K562 (cell line): Measurements from ENCODE around the gene AGPAT1. TPM values are rescaled to one million over a fixed set of nuclear protein-coding genes. Genes with fewer than 3 reads are reported as not detected.

Experiments
- ADNP ChIP-seq: fragments of 200-800 bp; sonication (Bioruptor generic); IDR thresholded peaks from 2 replicates; pipeline ENCODE4 v1.6.1; 2016; ENCODE audit warnings: missing genetic modification characterization, missing compliant biosample characterization
- ATF6 ChIP-seq: sonication (generic); formaldehyde crosslinking; IDR thresholded peaks from 2 replicates; pipeline ENCODE4 v1.4.0; 2020; ENCODE audit warnings: mild to moderate bottlenecking, missing genetic modification reagents
- BCLAF1 ChIP-seq, 2 experiments: fragments of 450-650 bp in 1 of 2; IDR thresholded peaks; 2 replicates each; pipeline ENCODE4 v1.6.1; 2011 to 2017; ENCODE audit warnings: low read depth in 2 of 2, antibody characterized with exemption in 1 of 2, borderline replicate concordance in 1 of 2, low read length in 1 of 2, mild to moderate bottlenecking in 1 of 2, mixed read lengths in 1 of 2; ENCODE audit not compliant: control insufficient read depth in 1 of 2
- CBFB ChIP-seq: sonication (generic); formaldehyde crosslinking; IDR thresholded peaks from 2 replicates; pipeline ENCODE4 v1.4.0; 2020; ENCODE audit warnings: mild to moderate bottlenecking, missing genetic modification reagents
- CBX3 ChIP-seq, 2 experiments: IDR thresholded peaks; 1 replicate in 1 of 2; 2 replicates in 1 of 2; pipeline ENCODE4 v1.6.1; 2012; ENCODE audit warnings: inconsistent platforms in 2 of 2, low read length in 2 of 2, borderline replicate concordance in 1 of 2, control low read depth in 1 of 2
- CEBPZ ChIP-seq: fragments of 150-350 bp; IDR thresholded peaks from 2 replicates; pipeline ENCODE4 v1.6.1; 2014; ENCODE audit warnings: low read depth, mild to moderate bottlenecking, low read length, borderline replicate concordance
- EP300 ChIP-seq: IDR thresholded peaks from 2 replicates; pipeline ENCODE4 v1.6.1; 2012; ENCODE audit warnings: low read length, improper control_type of control experiment
- FOS ChIP-seq: IDR thresholded peaks from 3 replicates; pipeline ENCODE4 v1.6.1; 2011; ENCODE audit not compliant: insufficient read length; ENCODE audit errors: extremely low read depth
- PATZ1 ChIP-seq: fragments of 250-450 bp; sonication (Bioruptor Pico); IDR thresholded peaks from 2 replicates; pipeline ENCODE4 v1.5.0; 2020; ENCODE audit warnings: mild to moderate bottlenecking, borderline replicate concordance
- RHOXF2B ChIP-seq: fragments of 250-450 bp; sonication (Bioruptor Pico); conservative IDR thresholded peaks from 2 replicates; pipeline ENCODE4 v1.5.1; 2021
- STAG1 ChIP-seq: sonication (generic); formaldehyde crosslinking; IDR thresholded peaks from 2 replicates; pipeline ENCODE4 v1.5.0; 2020; ENCODE audit warnings: missing genetic modification reagents, borderline replicate concordance
- WHSC1 ChIP-seq: IDR thresholded peaks from one replicate; pipeline ENCODE4 v1.6.1; 2012; ENCODE audit warnings: low read length, control low read depth, inconsistent platforms
- ZC3H4 ChIP-seq: sonication (generic); formaldehyde crosslinking; IDR thresholded peaks from 2 replicates; pipeline ENCODE4 v1.9.0; 2021; ENCODE audit warnings: missing genetic modification reagents, borderline replicate concordance
- ZNF282 ChIP-seq: sonication (generic); formaldehyde crosslinking; IDR thresholded peaks from 2 replicates; pipeline ENCODE4 v1.8.1; 2023; ENCODE audit warnings: missing genetic modification reagents
- ZNF584 ChIP-seq: fragments of 200-800 bp; sonication (Bioruptor generic); IDR thresholded peaks from 2 replicates; pipeline ENCODE4 v1.6.1; 2016; ENCODE audit warnings: low read depth, mild to moderate bottlenecking, missing genetic modification characterization, missing compliant biosample characterization
- polyA plus RNA-seq, 8 experiments: library from polyadenylated mRNA; depleted of rRNA in 4 of 8; stranded (reverse) in 5 of 8; unstranded in 3 of 8; fragments of >200 nt; fragmentation: Nextera tagmentation in 2 of 8; fragmentation: Illumina TruSeq in 1 of 8; extraction: Ambion mirVana in 2 of 8; extraction: Trizol in 1 of 8; gene quantifications; 2 replicates each; pipeline versions ENCODE4 v1.2.1 to v1.2.3, GENCODE V29; 2011 to 2014; ENCODE audit warnings: inconsistent platforms in 1 of 8, missing spikeins in 1 of 8
- total RNA-seq, 7 experiments: library from RNA; depleted of rRNA in 6 of 7; stranded (reverse); fragments of >200 nt in 6 of 7; fragmentation: Illumina TruSeq in 2 of 7; extraction: Trizol in 2 of 7; gene quantifications; 2 replicates each; pipeline versions ENCODE4 v1.2.1 to v1.2.3, GENCODE V29; 2011 to 2021; ENCODE audit warnings: low replicate concordance in 1 of 7

AGPAT1 gene
- total and polyA plus RNA-seq, 9 of the 15 experiments (the other 6 are each of a cell fraction or from before 2014, with no cell fraction given), result 37.9 to 176 (median 69.4) TPM

- TF ChIP-seq ADNP (tag), result no peak
- no peak for TF ChIP-seq ZNF584
- TF ChIP-seq ZNF282, result no peak
- TF ChIP-seq RHOXF2B (CRISPR knock-in tag), result no peak
- TF ChIP-seq FOS, result no peak
- no peak for TF ChIP-seq BCLAF1 (IDR thresholded peaks at IDR 0.05; ENCODE audit: borderline replicate concordance in 1 of 2, control insufficient read depth in 1 of 2, low read depth in 2 of 2, low read length in 1 of 2)
- TF ChIP-seq CBFB (CRISPR knock-in tag), result no peak
- TF ChIP-seq EP300, result no peak
- TF ChIP-seq ZC3H4 (CRISPR knock-in tag), result no peak
- TF ChIP-seq WHSC1, result no peak
- no peak for TF ChIP-seq CEBPZ
- no peak for TF ChIP-seq ATF6 (CRISPR knock-in tag)
- no peak for TF ChIP-seq STAG1
- TF ChIP-seq PATZ1 (CRISPR knock-in tag), result no peak
- TF ChIP-seq CBX3 (IDR thresholded peaks at IDR 0.05; ENCODE audit: borderline replicate concordance in 1 of 2, low read length in 2 of 2), result no peak
Observed at GRCh38 chr6:32215617-32216016, 39.7 kb upstream of the AGPAT1 start (continued).
